CD4-positive, alpha-beta T cell treated with Interleukin-6 for 4 hours (primary cell): ENCODE results near the gene DEK.
"Not testable (repeated sequence)": the region's sequence is repeated elsewhere in the genome, so short reads cannot be mapped to it uniquely, and the experiment has no call there.

ENCODE experiments used
- DNase-seq: peaks from one replicate; pipeline ENCODE4 v3.0.0-alpha.2; 2020; ENCODE audit warnings: mixed read lengths

DEK gene

GRCh38 chr6:18237167-18237566 lies 27.2 kb downstream of the DEK start:
- no peak for DNase-seq

GRCh38 chr6:18235524-18235923 lies 28.8 kb downstream of the DEK start:
- no peak for DNase-seq

- DNase-seq, result no peak
Measured at GRCh38 chr6:18234564-18234963, 29.8 kb downstream of the DEK start.

- DNase-seq, result not testable (repeated sequence)
Measured at GRCh38 chr6:18233770-18234169, 30.6 kb downstream of the DEK start.

GRCh38 chr6:18231856-18232255 lies 32.5 kb downstream of the DEK start:
- DNase-seq, result not testable (repeated sequence)

GRCh38 chr6:18228590-18228989 lies 35.7 kb downstream of the DEK start:
- DNase-seq, result not testable (repeated sequence)

GRCh38 chr6:18227166-18227565 lies 37.2 kb downstream of the DEK start:
- DNase-seq, result not testable (repeated sequence)

- DNase-seq, result not testable (repeated sequence)
Measured at GRCh38 chr6:18226451-18227105, 37.8 kb downstream of the DEK start.

GRCh38 chr6:18221288-18221615 lies 43.1 kb downstream of the DEK start:
- DNase-seq, result no peak

GRCh38 chr6:18219591-18219990 lies 44.7 kb downstream of the DEK start:
- DNase-seq, result no peak

GRCh38 chr6:18218233-18218632 lies 46.1 kb downstream of the DEK start:
- DNase-seq, result no peak

GRCh38 chr6:18216411-18216810 lies 47.9 kb downstream of the DEK start:
- no peak for DNase-seq

GRCh38 chr6:18215436-18215835 lies 48.9 kb downstream of the DEK start:
- no peak for DNase-seq

GRCh38 chr6:18214003-18214402 lies 50.3 kb downstream of the DEK start:
- no peak for DNase-seq

GRCh38 chr6:18213439-18213838 lies 50.9 kb downstream of the DEK start:
- no peak for DNase-seq

- DNase-seq, result no peak
Measured at GRCh38 chr6:18212231-18212630, 52.1 kb downstream of the DEK start.

- DNase-seq, result no peak
Measured at GRCh38 chr6:18211338-18211737, 53.0 kb downstream of the DEK start.

GRCh38 chr6:18210707-18211106 lies 53.6 kb downstream of the DEK start:
- no peak for DNase-seq

- no peak for DNase-seq
Measured at GRCh38 chr6:18209539-18210197, 54.7 kb downstream of the DEK start.

- DNase-seq, result not testable (repeated sequence)
Measured at GRCh38 chr6:18208778-18209177, 55.6 kb downstream of the DEK start.

GRCh38 chr6:18207949-18208348 lies 56.4 kb downstream of the DEK start:
- DNase-seq, result no peak

GRCh38 chr6:18207438-18207837 lies 56.9 kb downstream of the DEK start:
- DNase-seq, result no peak

- DNase-seq, result no peak
Measured at GRCh38 chr6:18206591-18206990, 57.7 kb downstream of the DEK start.

- DNase-seq, result no peak
Measured at GRCh38 chr6:18204691-18205090, 59.6 kb downstream of the DEK start.

- no peak for DNase-seq
Measured at GRCh38 chr6:18203786-18204185, 60.5 kb downstream of the DEK start.
